ENCODE results near the gene CDH4.
"Not testable (repeated sequence)": the region's sequence is repeated elsewhere in the genome, so short reads cannot be mapped to it uniquely, and the experiment has no call there.

CDH4 gene

GRCh38 chr20:61439251-61439650, 187.2 kb downstream of the CDH4 start:
- DNase-seq (ENCODE audit: low read depth) = no peak

- no peak for DNase-seq (ENCODE audit: low read depth)
Measured at GRCh38 chr20:61440548-61441055, 188.5 kb downstream of the CDH4 start.

- DNase-seq (ENCODE audit: low read depth) = no peak
Measured at GRCh38 chr20:61441537-61441936, 189.5 kb downstream of the CDH4 start.

- no peak for DNase-seq (ENCODE audit: low read depth)
Measured at GRCh38 chr20:61442075-61442670, 190.1 kb downstream of the CDH4 start.

- no peak for DNase-seq (ENCODE audit: low read depth)
Measured at GRCh38 chr20:61442718-61443117, 190.7 kb downstream of the CDH4 start.

- DNase-seq (ENCODE audit: low read depth) = no peak
Measured at GRCh38 chr20:61443443-61444126, 191.5 kb downstream of the CDH4 start.

GRCh38 chr20:61444637-61445036, 192.6 kb downstream of the CDH4 start:
- DNase-seq (ENCODE audit: low read depth) = no peak

GRCh38 chr20:61445138-61445537, 193.1 kb downstream of the CDH4 start:
- DNase-seq (ENCODE audit: low read depth) = no peak

- no peak for DNase-seq (ENCODE audit: low read depth)
Measured at GRCh38 chr20:61445741-61446140, 193.7 kb downstream of the CDH4 start.

- no peak for DNase-seq (ENCODE audit: low read depth)
Measured at GRCh38 chr20:61447952-61448351, 195.9 kb downstream of the CDH4 start.

- no peak for DNase-seq (ENCODE audit: low read depth)
Measured at GRCh38 chr20:61448386-61448785, 196.3 kb downstream of the CDH4 start.

GRCh38 chr20:61449057-61449609, 197.1 kb downstream of the CDH4 start:
- DNase-seq (ENCODE audit: low read depth) = no peak

GRCh38 chr20:61449916-61450315, 197.9 kb downstream of the CDH4 start:
- DNase-seq (ENCODE audit: low read depth) = no peak

GRCh38 chr20:61450549-61450948, 198.5 kb downstream of the CDH4 start:
- DNase-seq (ENCODE audit: low read depth) = no peak

GRCh38 chr20:61451009-61451408, 198.9 kb downstream of the CDH4 start:
- no peak for DNase-seq (ENCODE audit: low read depth)

GRCh38 chr20:61451953-61452352, 199.9 kb downstream of the CDH4 start:
- no peak for DNase-seq (ENCODE audit: low read depth)

GRCh38 chr20:61453219-61453618, 201.2 kb downstream of the CDH4 start:
- no peak for DNase-seq (ENCODE audit: low read depth)

- not testable (repeated sequence) for DNase-seq (ENCODE audit: low read depth)
Measured at GRCh38 chr20:61453623-61454022, 201.6 kb downstream of the CDH4 start.

GRCh38 chr20:61454053-61454452, 202.0 kb downstream of the CDH4 start:
- DNase-seq (ENCODE audit: low read depth) = no peak

GRCh38 chr20:61455508-61456215, 203.6 kb downstream of the CDH4 start:
- no peak for DNase-seq (ENCODE audit: low read depth)

- no peak for DNase-seq (ENCODE audit: low read depth)
Measured at GRCh38 chr20:61457725-61458124, 205.7 kb downstream of the CDH4 start.

- no peak for DNase-seq (ENCODE audit: low read depth)
Measured at GRCh38 chr20:61458146-61458746, 206.2 kb downstream of the CDH4 start.

Measured in fibroblast of the conjunctiva (primary cell).